Small intestine (tissue), 7 donors: ENCODE results near the gene ILKAP. TPM values are rescaled to one million over a fixed set of nuclear protein-coding genes. Genes with fewer than 3 reads are reported as not detected.

Experiments
- DNase-seq, 2 donors: peaks; one replicate each; pipeline versions ENCODE4 v3.0.0 to v3.0.0-alpha.2; 2013
- FAIRE-seq: peaks from 2 replicates; lab custom pipeline; 2012; peaks lifted over from hg19 to GRCh38; lab: Jason Lieb, UNC
- H3K27ac ChIP-seq, 3 donors: one replicate each; pipeline ENCODE4 v1.5.1; 2013; ENCODE audit warnings: low read length in 2 of 3, mild to moderate bottlenecking in 2 of 3, control low read depth in 1 of 3, inconsistent platforms in 1 of 3, low read depth in 1 of 3, moderate library complexity in 1 of 3
- H3K27me3 ChIP-seq, 3 donors: one replicate each; pipeline ENCODE4 v1.6.1; 2013; ENCODE audit warnings: low read length in 3 of 3, inconsistent platforms in 1 of 3; ENCODE audit not compliant: control insufficient read depth in 3 of 3, insufficient read depth in 3 of 3
- H3K36me3 ChIP-seq, 3 donors: one replicate each; pipeline ENCODE4 v1.6.1; 2013; ENCODE audit warnings: low read length in 3 of 3, inconsistent platforms in 1 of 3, low read depth in 1 of 3, mild to moderate bottlenecking in 1 of 3, moderate library complexity in 1 of 3; ENCODE audit not compliant: control insufficient read depth in 3 of 3, insufficient read depth in 2 of 3
- H3K4me1 ChIP-seq, 3 donors: one replicate each; pipeline ENCODE4 v1.6.1; 2013; ENCODE audit warnings: low read length in 2 of 3, inconsistent platforms in 1 of 3, low read depth in 1 of 3, mild to moderate bottlenecking in 1 of 3, moderate library complexity in 1 of 3; ENCODE audit not compliant: control insufficient read depth in 3 of 3, insufficient read depth in 2 of 3
- H3K4me3 ChIP-seq, 3 donors: one replicate each; pipeline ENCODE4 v1.5.1; 2013; ENCODE audit warnings: low read length in 3 of 3, control low read depth in 1 of 3, inconsistent platforms in 1 of 3, low read depth in 1 of 3, mild to moderate bottlenecking in 1 of 3, moderate library complexity in 1 of 3
- H3K9me3 ChIP-seq, 2 donors: one replicate each; pipeline ENCODE4 v1.6.1; 2013; ENCODE audit warnings: low read depth in 1 of 2, low read length in 1 of 2; ENCODE audit not compliant: control insufficient read depth in 2 of 2, insufficient read depth in 1 of 2
- WGBS, 3 donors: extraction: QIAGEN DNeasy Blood & Tissue Kit; methylation state at CpG; one replicate each; pipeline ENCODE4 v1.1.7; 2013; 5-methylcytosine and 5-hydroxymethylcytosine counted together
- polyA plus RNA-seq, 4 donors: library from polyadenylated mRNA; stranded (reverse) in 3 of 4; unstranded in 1 of 4; fragments of 200-250 nt in 3 of 4; fragments of 120-200 nt in 1 of 4; gene quantifications; one replicate each; pipeline versions ENCODE4 v1.2.1 to v1.2.3, GENCODE V29; 2013
- donor health status: healthy with polysubstance abuse.
- donor health status: control.
- donor health status: control.
- donor health status: Bipolar disorder and iron deficiency.
- donor health status: healthy.

The ILKAP gene
- polyA plus RNA-seq, 4 donors, result 37.6 to 66.0 (median 46.8) TPM

- Histone ChIP-seq H3K4me3 (no peak overlapping the region), H3K9me3 (no peaks in the 10 kb centered on the region), H3K27me3 (no peaks in the 10 kb centered on the region), H3K36me3 (no peaks in the 10 kb centered on the region), H3K4me1 (peaks cover 0 to 4% (median 0%) of the 10 kb centered on the region in 3 donors), H3K27ac (no peak overlapping the region)
- FAIRE-seq, result no peak
- DNase-seq, result no peak
- WGBS, 3 donors, result 74 to 94% (median 89%) methylated on average over 2 of the region's 2 CpGs
These were observed 76.7 kb downstream of the ILKAP start for GRCh38 chr2:238126775-238127164.

GRCh38 chr2:238126338-238126737 lies 77.2 kb downstream of the ILKAP start:
- FAIRE-seq, result no peak
- H3K27me3 ChIP-seq, result no peaks in the 10 kb centered on the region
- no peak overlapping the region for H3K4me3 ChIP-seq
- H3K4me1 ChIP-seq, result peaks cover 0 to 4% (median 0%) of the 10 kb centered on the region in 3 donors
- 92 to 94% (median 94%) methylated on average over 2 of the region's 2 CpGs for WGBS, 3 donors
- no peak for DNase-seq
- no peak overlapping the region for H3K27ac ChIP-seq
- H3K36me3 ChIP-seq, result no peaks in the 10 kb centered on the region
- no peaks in the 10 kb centered on the region for H3K9me3 ChIP-seq

GRCh38 chr2:238125127-238125885 lies 78.2 kb downstream of the ILKAP start:
- no peak for DNase-seq

GRCh38 chr2:238124488-238125126 lies 78.9 kb downstream of the ILKAP start:
- WGBS, 3 donors, result 87 to 94% (median 93%) methylated on average over 19 of the region's 19 CpGs
- FAIRE-seq, result no peak

More at GRCh38 chr2:238125127-238125885, 78.2 kb downstream of the ILKAP start:
- no peaks in the 10 kb centered on the region for H3K36me3 ChIP-seq
- no peak overlapping the region for H3K4me3 ChIP-seq
- H3K4me1 ChIP-seq, result peaks cover 0 to 4% (median 0%) of the 10 kb centered on the region in 3 donors
- 87 to 89% (median 89%) methylated on average over 17 to 20 of the region's 20 CpGs for WGBS, 3 donors
- no peaks in the 10 kb centered on the region for H3K9me3 ChIP-seq
- peaks cover 0 to 4% (median 3%) of the 10 kb centered on the region in 3 donors for H3K27me3 ChIP-seq
- no peak for FAIRE-seq
- no peak overlapping the region for H3K27ac ChIP-seq

GRCh38 chr2:238123991-238124470 lies 79.5 kb downstream of the ILKAP start:
- H3K27ac ChIP-seq, result no peak overlapping the region
- H3K4me3 ChIP-seq, result no peak overlapping the region
- H3K9me3 ChIP-seq, result no peaks in the 10 kb centered on the region
- peaks cover 0 to 4% (median 0%) of the 10 kb centered on the region in 3 donors for H3K4me1 ChIP-seq
- H3K27me3 ChIP-seq, result peaks cover 0 to 4% (median 3%) of the 10 kb centered on the region in 3 donors
- FAIRE-seq, result no peak
- WGBS, 3 donors, result 76 to 78% (median 77%) methylated on average over 13 to 14 of the region's 14 CpGs
- no peak for DNase-seq
- H3K36me3 ChIP-seq, result no peaks in the 10 kb centered on the region

More at GRCh38 chr2:238124488-238125126, 78.9 kb downstream of the ILKAP start:
- peaks cover 0 to 4% (median 3%) of the 10 kb centered on the region in 3 donors for H3K27me3 ChIP-seq
- peaks cover 0 to 4% (median 0%) of the 10 kb centered on the region in 3 donors for H3K4me1 ChIP-seq
- H3K36me3 ChIP-seq, result no peaks in the 10 kb centered on the region
- DNase-seq, result no peak
- H3K9me3 ChIP-seq, result no peaks in the 10 kb centered on the region
- no peak overlapping the region for H3K4me3 ChIP-seq
- no peak overlapping the region for H3K27ac ChIP-seq

- 81 to 88% (median 82%) methylated on average over 21 to 22 of the region's 22 CpGs for WGBS, 3 donors
- DNase-seq, result no peak
- no peaks in the 10 kb centered on the region for H3K36me3 ChIP-seq
These were observed 80.1 kb downstream of the ILKAP start for GRCh38 chr2:238123218-238123971.

GRCh38 chr2:238122287-238123217 lies 80.9 kb downstream of the ILKAP start:
- no peak for FAIRE-seq
- no peak overlapping the region for H3K4me3 ChIP-seq

More at GRCh38 chr2:238123218-238123971, 80.1 kb downstream of the ILKAP start:
- Histone ChIP-seq H3K27ac (no peak overlapping the region), H3K27me3 (peaks cover 0 to 6% (median 3%) of the 10 kb centered on the region in 3 donors), H3K4me3 (no peak overlapping the region), H3K9me3 (no peaks in the 10 kb centered on the region), H3K4me1 (peaks cover 0 to 4% (median 0%) of the 10 kb centered on the region in 3 donors)
- FAIRE-seq, result no peak

More at GRCh38 chr2:238122287-238123217, 80.9 kb downstream of the ILKAP start:
- WGBS, 3 donors, result 87 to 88% (median 87%) methylated on average over 29 of the region's 29 CpGs
- Histone ChIP-seq H3K36me3 (no peaks in the 10 kb centered on the region), H3K27me3 (peaks cover 0 to 6% (median 3%) of the 10 kb centered on the region in 3 donors), H3K4me1 (peaks cover 0 to 2% (median 0%) of the 10 kb centered on the region in 3 donors), H3K9me3 (no peaks in the 10 kb centered on the region), H3K27ac (no peak overlapping the region)
- DNase-seq, result no peak
